Brain microvascular endothelial cell (primary cell): ENCODE results near the gene ROR1.

Experiments
- DNase-seq: peaks from one replicate; pipeline ENCODE4 v3.0.0-alpha.2; 2020
- H3K27ac ChIP-seq: fragments of 250-450 bp; sonication (Bioruptor Pico); 2 replicates; pipeline ENCODE4 v1.5.1; 2020; ENCODE audit warnings: mild to moderate bottlenecking, moderate library complexity
- H3K27me3 ChIP-seq: fragments of 250-450 bp; sonication (Bioruptor Pico); replicated peaks from 2 replicates; pipeline ENCODE4 v1.5.1; 2020; ENCODE audit warnings: mild to moderate bottlenecking
- H3K36me3 ChIP-seq: fragments of 250-450 bp; sonication (Bioruptor Pico); replicated peaks from 2 replicates; pipeline ENCODE4 v1.5.1; 2020; ENCODE audit warnings: mild to moderate bottlenecking
- H3K4me3 ChIP-seq: 2 replicates; pipeline ENCODE4 v1.5.1; 2011; ENCODE audit warnings: low read depth, mild to moderate bottlenecking, control low read depth, low read length, moderate library complexity
- in situ Hi-C: cut with HindIII; loops from 2 replicates; pipeline ENCODE4 v1.10.0; 2017; ENCODE audit warnings: low sequenced_read_pairs, low pct_ligation_motif_present
- TF ChIP-seq, protein P1 (sequence below): IDR thresholded peaks from 2 replicates; pipeline ENCODE4 v1.5.1; 2011; ENCODE audit warnings: low read depth, mild to moderate bottlenecking, moderate library complexity, low read length, control low read depth, inconsistent platforms; ENCODE audit errors: missing control alignments

The ROR1 gene

DNA sequence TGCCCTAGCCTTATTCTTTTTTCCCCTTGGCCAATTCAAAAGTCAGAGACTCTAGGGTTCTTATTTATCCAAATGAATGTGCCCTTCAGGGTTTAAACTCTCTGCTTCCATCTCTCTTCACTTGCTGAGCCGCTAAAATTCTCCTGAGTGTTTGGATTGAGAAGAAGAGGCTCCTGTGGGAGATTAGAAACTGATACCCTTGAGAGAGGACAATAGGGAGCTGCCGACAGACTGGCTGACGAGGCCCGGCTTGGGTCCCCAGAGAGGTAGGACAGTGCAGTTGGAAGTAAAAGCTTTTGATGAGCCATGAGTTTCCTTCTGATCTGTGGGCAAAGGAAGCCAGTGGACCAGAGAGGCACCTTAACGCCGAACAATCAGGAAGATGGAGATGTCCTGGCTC lies 388.3 kb downstream of the ROR1 start:
- Histone ChIP-seq H3K4me3 (no peak overlapping the region), H3K27me3 (no peaks in the 10 kb centered on the region), H3K36me3 (peaks cover 3% of the 10 kb centered on the region), H3K27ac (no peak overlapping the region)
- no peak for DNase-seq
- in situ Hi-C loops: no loop called here
- TF ChIP-seq, protein P1, sequence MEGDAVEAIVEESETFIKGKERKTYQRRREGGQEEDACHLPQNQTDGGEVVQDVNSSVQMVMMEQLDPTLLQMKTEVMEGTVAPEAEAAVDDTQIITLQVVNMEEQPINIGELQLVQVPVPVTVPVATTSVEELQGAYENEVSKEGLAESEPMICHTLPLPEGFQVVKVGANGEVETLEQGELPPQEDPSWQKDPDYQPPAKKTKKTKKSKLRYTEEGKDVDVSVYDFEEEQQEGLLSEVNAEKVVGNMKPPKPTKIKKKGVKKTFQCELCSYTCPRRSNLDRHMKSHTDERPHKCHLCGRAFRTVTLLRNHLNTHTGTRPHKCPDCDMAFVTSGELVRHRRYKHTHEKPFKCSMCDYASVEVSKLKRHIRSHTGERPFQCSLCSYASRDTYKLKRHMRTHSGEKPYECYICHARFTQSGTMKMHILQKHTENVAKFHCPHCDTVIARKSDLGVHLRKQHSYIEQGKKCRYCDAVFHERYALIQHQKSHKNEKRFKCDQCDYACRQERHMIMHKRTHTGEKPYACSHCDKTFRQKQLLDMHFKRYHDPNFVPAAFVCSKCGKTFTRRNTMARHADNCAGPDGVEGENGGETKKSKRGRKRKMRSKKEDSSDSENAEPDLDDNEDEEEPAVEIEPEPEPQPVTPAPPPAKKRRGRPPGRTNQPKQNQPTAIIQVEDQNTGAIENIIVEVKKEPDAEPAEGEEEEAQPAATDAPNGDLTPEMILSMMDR: no peak

DNA sequence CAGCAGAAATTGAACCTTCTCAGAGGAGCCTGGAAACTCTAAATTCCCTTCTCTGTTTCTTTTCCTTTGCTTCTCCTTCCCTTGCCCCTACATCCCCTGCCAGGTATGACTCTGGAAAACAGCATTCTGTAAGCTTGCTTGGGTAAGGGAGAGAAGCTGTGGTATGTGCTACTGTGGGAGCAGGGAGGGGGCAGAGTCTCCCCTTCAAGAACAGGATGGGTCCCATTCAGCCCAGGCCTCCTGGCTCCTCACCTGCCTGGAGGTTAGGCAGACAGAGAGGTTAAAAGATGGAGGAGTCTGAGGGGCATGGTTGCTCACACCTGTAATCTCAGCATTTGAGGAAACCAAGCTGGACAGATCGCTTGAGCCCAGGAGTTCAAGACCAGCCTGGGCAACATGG lies 389.0 kb downstream of the ROR1 start:
- H3K4me3 ChIP-seq: no peak overlapping the region
- no peaks in the 10 kb centered on the region for H3K27me3 ChIP-seq
- TF ChIP-seq, protein P1: no peak
- H3K27ac ChIP-seq: no peak overlapping the region
- in situ Hi-C loops: no loop called here
- peaks cover 3% of the 10 kb centered on the region for H3K36me3 ChIP-seq
- DNase-seq: no peak

DNA sequence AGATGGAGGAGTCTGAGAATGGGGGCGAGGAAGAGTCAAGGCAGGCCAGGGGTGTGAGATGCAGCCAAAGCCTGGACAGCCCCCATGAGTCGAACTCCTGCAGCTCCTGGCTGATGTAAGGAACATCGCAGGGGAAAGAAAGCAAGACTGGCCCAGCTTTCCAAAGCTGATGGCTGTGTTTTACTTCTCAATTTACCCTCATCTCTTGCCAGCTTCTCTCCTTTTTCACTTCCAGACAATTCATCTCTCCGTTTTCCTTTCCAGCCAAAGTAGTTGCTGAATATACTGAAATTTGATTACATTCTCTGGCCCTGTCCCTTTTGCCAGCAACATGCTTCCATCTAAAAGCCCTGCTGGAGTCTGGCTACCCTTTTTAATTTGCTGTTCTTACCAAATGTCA lies 389.6 kb downstream of the ROR1 start:
- Histone ChIP-seq H3K27ac (no peak overlapping the region), H3K27me3 (no peaks in the 10 kb centered on the region), H3K36me3 (peaks cover 3% of the 10 kb centered on the region), H3K4me3 (no peak overlapping the region)
- no peak for DNase-seq
- in situ Hi-C loops: no loop called here
- TF ChIP-seq, protein P1: no peak

DNA sequence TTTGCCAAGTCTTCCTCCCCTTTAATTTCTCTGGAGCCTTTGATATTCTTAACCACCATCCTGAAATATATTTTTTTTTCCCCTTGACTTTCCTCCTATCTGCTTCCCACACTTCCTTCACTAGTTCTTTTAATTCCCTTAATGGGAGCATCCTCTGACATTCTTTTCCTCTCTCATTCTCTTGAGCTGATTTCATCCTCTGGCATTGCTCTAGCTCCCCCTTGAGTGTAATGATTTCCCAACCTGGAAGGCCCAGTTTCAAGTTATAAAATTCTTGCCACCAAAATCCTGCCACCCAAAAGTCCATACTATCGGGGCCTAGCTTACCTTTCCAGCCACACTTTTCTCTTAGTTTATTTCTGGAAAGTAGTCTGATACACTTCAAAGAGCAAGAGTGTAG lies 390.2 kb downstream of the ROR1 start:
- DNase-seq: no peak
- peaks cover 3% of the 10 kb centered on the region for H3K36me3 ChIP-seq
- no peak overlapping the region for H3K27ac ChIP-seq
- in situ Hi-C loops: no loop called here
- no peak overlapping the region for H3K4me3 ChIP-seq
- TF ChIP-seq, protein P1: peak; percentile 77
- H3K27me3 ChIP-seq: no peaks in the 10 kb centered on the region

DNA sequence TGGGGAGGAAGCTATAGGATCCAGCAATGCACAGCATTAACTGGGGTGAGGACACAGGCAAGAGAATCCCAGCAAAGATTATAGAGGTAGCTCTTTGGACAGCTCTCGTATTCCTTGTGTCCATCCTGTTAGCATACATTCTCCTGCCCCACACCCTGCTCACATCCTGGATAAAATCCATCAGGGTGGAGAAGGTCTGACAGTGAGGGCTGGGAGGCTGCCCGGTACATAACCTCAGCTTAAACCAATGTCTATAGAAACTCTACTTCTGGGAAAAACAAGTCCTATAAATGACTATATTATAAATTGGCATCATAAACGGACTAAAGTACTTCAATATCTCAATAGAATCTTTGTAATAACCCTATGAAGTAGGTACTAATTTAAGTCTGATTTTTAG lies 392.8 kb downstream of the ROR1 start:
- no peaks in the 10 kb centered on the region for H3K36me3 ChIP-seq
- no peaks in the 10 kb centered on the region for H3K27me3 ChIP-seq
- no peak overlapping the region for H3K27ac ChIP-seq
- no peak for DNase-seq
- in situ Hi-C loops: no loop called here
- TF ChIP-seq, protein P1: no peak
- no peak overlapping the region for H3K4me3 ChIP-seq

DNA sequence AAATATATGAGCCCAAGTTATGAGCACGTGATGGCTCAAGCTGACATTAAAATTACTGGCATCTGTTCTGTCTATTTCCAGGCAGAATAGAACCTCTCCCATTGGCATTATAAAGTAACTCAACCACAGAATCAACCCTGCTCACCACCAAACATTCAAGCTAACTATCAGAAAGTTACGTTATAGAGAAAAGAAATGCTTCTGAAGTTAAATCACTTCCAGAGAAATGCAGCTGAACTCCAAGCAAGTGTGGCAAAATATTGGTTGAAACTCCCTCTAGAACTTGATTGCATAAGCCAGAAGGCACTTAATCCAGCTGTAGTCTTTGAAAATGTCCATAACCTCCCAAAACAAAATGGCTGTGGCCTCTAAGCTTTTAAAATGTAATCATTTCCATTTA lies 393.4 kb downstream of the ROR1 start:
- no peaks in the 10 kb centered on the region for H3K36me3 ChIP-seq
- TF ChIP-seq, protein P1: no peak
- H3K27ac ChIP-seq: no peak overlapping the region
- no peak overlapping the region for H3K4me3 ChIP-seq
- in situ Hi-C loops: no loop called here
- DNase-seq: no peak
- H3K27me3 ChIP-seq: no peaks in the 10 kb centered on the region
